Calu3 (cell line): ENCODE measurements around the gene NPC2. TPM values are rescaled to one million over a fixed set of nuclear protein-coding genes. Genes with fewer than 3 reads are reported as not detected.
"Not testable (repeated sequence)": the region's sequence is repeated elsewhere in the genome, so short reads cannot be mapped to it uniquely, and the experiment has no call there.

Experiments used
- BruUV-seq: library from RNA; stranded (reverse); fragments of 400-500 nt; replicated peaks from 2 replicates; lab custom pipeline; 2021; lab: Mats Ljungman, UMichigan
- CTCF ChIA-PET: fragments of 300-600 bp; sonication (Branson Sonifier 250); formaldehyde crosslinking; loops from one replicate; lab custom pipeline; 2022; ENCODE audit warnings: antibody characterized with exemption; lab: Charles Lee
- DNase-seq: peaks from one replicate; pipeline ENCODE4 v3.0.0; 2022
- H3K27ac Mint-ChIP-seq: one replicate; pipeline ENCODE4 v1.8.0; 2022; ENCODE audit warnings: mixed read lengths; ENCODE audit not compliant: unreplicated experiment
- H3K27me3 Mint-ChIP-seq: one replicate; pipeline ENCODE4 v1.8.0; 2022; ENCODE audit warnings: mixed read lengths; ENCODE audit not compliant: unreplicated experiment
- H3K36me3 Mint-ChIP-seq: one replicate; pipeline ENCODE4 v1.8.0; 2022; ENCODE audit warnings: mild to moderate bottlenecking, moderate library complexity, mixed read lengths; ENCODE audit not compliant: insufficient read depth, unreplicated experiment
- H3K4me1 Mint-ChIP-seq: one replicate; pipeline ENCODE4 v1.8.0; 2022; ENCODE audit warnings: mild to moderate bottlenecking, low read depth, mixed read lengths; ENCODE audit not compliant: unreplicated experiment
- H3K4me3 Mint-ChIP-seq: one replicate; pipeline ENCODE4 v1.8.0; 2022; ENCODE audit warnings: mild to moderate bottlenecking, low read depth, moderate library complexity, mixed read lengths; ENCODE audit not compliant: unreplicated experiment
- H3K9me3 Mint-ChIP-seq: one replicate; pipeline ENCODE4 v1.8.0; 2022; ENCODE audit warnings: low read depth, mixed read lengths; ENCODE audit not compliant: unreplicated experiment
- intact Hi-C: fragments of 100-400 bp; cut with micrococcal nuclease; formaldehyde crosslinking; loops from one replicate; pipeline ENCODE4 v1.10.0; 2022; ENCODE audit not compliant: unreplicated experiment
- total RNA-seq: library from RNA; stranded (reverse); gene quantifications from 2 replicates; pipeline ENCODE4 v1.2.3, GENCODE V29; 2022
- TF ChIP-seq, protein P1 (sequence below): fragments of 200-600 bp; IDR thresholded peaks from one replicate; pipeline ENCODE4 v1.8.0; 2022; ENCODE audit warnings: antibody characterized with exemption; ENCODE audit not compliant: unreplicated experiment

The NPC2 gene
- total RNA-seq, 1 experiment from 2014 or later = 142 TPM

DNA sequence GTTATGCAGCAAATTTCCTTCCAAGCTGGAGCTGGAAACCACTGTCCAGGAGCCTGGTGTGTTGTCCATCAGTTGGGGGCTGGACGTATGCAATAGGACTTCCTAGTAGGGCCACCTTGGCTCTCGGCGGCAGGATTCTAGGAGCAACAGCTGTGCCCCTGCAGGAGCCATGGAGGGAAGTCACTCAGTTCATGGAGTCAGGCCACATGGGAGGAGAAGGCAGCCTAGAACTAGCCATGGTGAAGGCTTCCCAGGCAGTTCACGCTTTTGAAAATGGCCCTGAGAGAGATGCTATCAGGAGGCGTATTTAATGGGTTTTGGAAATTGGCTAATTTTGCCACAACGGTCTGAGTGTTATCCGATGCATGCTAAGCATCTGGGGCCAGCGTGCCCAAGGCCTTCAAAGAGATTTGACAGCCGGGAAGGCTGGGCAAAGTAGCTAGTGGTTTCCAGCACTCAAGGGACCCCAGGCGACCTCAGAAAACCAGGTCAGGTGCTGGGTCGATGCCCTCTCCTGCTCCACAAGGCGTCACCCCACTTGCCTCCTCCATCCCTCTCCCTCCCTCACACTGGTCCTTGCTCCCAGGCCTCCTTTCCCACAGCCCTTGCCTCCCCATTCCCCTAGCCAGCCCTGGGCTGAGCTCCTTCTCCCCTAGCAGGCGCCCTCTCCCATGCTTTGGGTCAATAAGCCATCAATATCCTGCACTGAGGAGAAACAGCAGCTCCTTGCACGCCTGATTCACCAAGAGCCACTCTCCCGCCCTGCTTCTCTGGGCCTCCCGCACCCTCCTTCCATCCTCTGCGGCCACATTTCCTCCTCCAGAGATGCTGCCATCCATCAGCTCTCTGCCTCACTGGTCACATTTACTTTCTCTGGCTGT lies 36.2 kb downstream of the NPC2 start:
- Mint-ChIP-seq H3K4me3 (no peak overlapping the region), H3K27me3 (peaks cover 36% of the 10 kb centered on the region), H3K36me3 (no peaks in the 10 kb centered on the region), H3K27ac (no peak overlapping the region), H3K4me1 (no peaks in the 10 kb centered on the region), H3K9me3 (peaks cover 3% of the 10 kb centered on the region)
- intact Hi-C loops = no loop called here
- no TSS peak for BruUV-seq
- CTCF ChIA-PET = interaction anchor here (1.6 kb wide), 1 partner anchor 56 kb away, joined by 8 read pairs; no protein-coding TSS in a partner anchor
- TF ChIP-seq, protein P1, sequence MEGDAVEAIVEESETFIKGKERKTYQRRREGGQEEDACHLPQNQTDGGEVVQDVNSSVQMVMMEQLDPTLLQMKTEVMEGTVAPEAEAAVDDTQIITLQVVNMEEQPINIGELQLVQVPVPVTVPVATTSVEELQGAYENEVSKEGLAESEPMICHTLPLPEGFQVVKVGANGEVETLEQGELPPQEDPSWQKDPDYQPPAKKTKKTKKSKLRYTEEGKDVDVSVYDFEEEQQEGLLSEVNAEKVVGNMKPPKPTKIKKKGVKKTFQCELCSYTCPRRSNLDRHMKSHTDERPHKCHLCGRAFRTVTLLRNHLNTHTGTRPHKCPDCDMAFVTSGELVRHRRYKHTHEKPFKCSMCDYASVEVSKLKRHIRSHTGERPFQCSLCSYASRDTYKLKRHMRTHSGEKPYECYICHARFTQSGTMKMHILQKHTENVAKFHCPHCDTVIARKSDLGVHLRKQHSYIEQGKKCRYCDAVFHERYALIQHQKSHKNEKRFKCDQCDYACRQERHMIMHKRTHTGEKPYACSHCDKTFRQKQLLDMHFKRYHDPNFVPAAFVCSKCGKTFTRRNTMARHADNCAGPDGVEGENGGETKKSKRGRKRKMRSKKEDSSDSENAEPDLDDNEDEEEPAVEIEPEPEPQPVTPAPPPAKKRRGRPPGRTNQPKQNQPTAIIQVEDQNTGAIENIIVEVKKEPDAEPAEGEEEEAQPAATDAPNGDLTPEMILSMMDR = no peak
- no peak for DNase-seq

- peaks cover 27% of the 10 kb centered on the region for H3K27me3 Mint-ChIP-seq
- H3K4me3 Mint-ChIP-seq, H3K9me3 Mint-ChIP-seq, DNase-seq, H3K4me1 Mint-ChIP-seq, H3K27ac Mint-ChIP-seq, intact Hi-C loops, BruUV-seq, CTCF ChIA-PET, H3K36me3 Mint-ChIP-seq: not testable (repeated sequence)
Measured at GRCh38 chr14:74454397-74454796, 38.7 kb downstream of the NPC2 start.

DNA sequence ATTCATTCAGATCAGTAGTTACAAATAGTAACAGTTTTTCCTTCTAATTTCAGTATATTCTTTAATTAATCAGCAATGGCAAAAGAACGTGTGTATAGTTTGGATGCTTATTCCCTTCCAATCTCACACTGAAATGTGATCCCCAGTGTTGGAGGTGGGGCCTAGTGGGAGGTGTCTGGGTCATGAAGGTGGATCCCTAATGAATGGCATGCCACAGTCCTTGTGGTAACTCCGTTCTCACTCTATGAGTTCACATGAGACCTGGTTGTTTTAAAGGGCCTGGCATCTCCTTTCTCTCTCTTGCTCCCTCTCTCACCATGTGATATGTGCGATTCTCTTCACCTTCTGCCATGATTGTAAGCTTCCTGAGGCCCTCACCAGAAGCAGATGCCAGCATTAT lies 48.2 kb downstream of the NPC2 start:
- Mint-ChIP-seq H3K27me3 (peaks cover 38% of the 10 kb centered on the region), H3K27ac (no peak overlapping the region), H3K4me3 (no peak overlapping the region), H3K36me3 (no peaks in the 10 kb centered on the region), H3K9me3 (no peaks in the 10 kb centered on the region), H3K4me1 (no peaks in the 10 kb centered on the region)
- TF ChIP-seq, protein P1 = no peak
- CTCF ChIA-PET = interaction anchor here (0.5 kb wide), 1 partner anchor 13 kb away, joined by 3 read pairs; no protein-coding TSS in a partner anchor
- intact Hi-C loops = no loop called here
- BruUV-seq = no TSS peak
- DNase-seq = no peak

GRCh38 chr14:74442757-74443156 lies 50.3 kb downstream of the NPC2 start:
- Mint-ChIP-seq H3K4me3 (no peak overlapping the region), H3K9me3 (no peaks in the 10 kb centered on the region), H3K27ac (no peak overlapping the region), H3K27me3 (peaks cover 33% of the 10 kb centered on the region), H3K36me3 (no peaks in the 10 kb centered on the region), H3K4me1 (no peaks in the 10 kb centered on the region)
- TF ChIP-seq, protein P1 = no peak
- no TSS peak for BruUV-seq
- intact Hi-C loops = no loop called here
- DNase-seq = no peak
- CTCF ChIA-PET = no interaction called here

DNA sequence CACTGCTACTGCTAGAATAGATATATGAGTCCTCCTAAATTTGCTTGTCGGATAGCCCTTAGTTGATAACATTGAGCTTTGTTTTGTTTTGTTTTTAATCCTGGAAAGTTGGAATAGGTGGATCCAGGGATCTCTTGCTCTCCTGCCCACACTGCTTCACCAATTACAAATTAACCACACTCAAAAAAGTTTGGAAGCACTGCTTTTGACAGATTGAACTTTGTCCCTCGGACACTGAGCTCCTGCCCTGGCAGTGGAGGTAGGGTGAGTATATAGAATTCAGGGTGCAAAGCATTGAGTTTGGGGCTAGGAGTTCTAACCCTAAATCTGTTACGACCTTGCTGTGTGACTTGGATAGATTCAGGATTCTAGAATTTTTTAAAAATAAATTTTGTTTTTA lies 52.0 kb downstream of the NPC2 start:
- Mint-ChIP-seq H3K9me3 (no peaks in the 10 kb centered on the region), H3K27me3 (peaks cover 42% of the 10 kb centered on the region), H3K4me1 (no peaks in the 10 kb centered on the region), H3K27ac (no peak overlapping the region), H3K36me3 (no peaks in the 10 kb centered on the region), H3K4me3 (no peak overlapping the region)
- CTCF ChIA-PET = no interaction called here
- BruUV-seq = no TSS peak
- intact Hi-C loops = no loop called here
- TF ChIP-seq, protein P1 = no peak
- DNase-seq = no peak
